GM19467 (cell line): Measurements from ENCODE around the gene RAMP2.
"Not testable (repeated sequence)": the region's sequence is repeated elsewhere in the genome, so short reads cannot be mapped to it uniquely, and the experiment has no call there.

ENCODE experiments used
- ATAC-seq: cut with Tn5 transposase; IDR thresholded peaks from one replicate; pipeline ENCODE4 v1.9.1; 2021; ENCODE audit warnings: mild to moderate bottlenecking, moderate library complexity; ENCODE audit not compliant: unreplicated experiment

Gene RAMP2

GRCh38 chr17:42768006-42768405 lies 7.0 kb downstream of the RAMP2 start:
- ATAC-seq, result not testable (repeated sequence)

- ATAC-seq, result not testable (repeated sequence)
Observed at GRCh38 chr17:42769964-42770363, 8.9 kb downstream of the RAMP2 start.

- ATAC-seq, result no peak
Observed at GRCh38 chr17:42772945-42773289, 11.9 kb downstream of the RAMP2 start.

- ATAC-seq, result peak; percentile 74
Observed at GRCh38 chr17:42773290-42774035, 12.4 kb downstream of the RAMP2 start, which contains the start of gene VPS25. VPS25 (plus strand) TSS chr17:42773449; CDS start chr17:42773476, 27 bp downstream.

- ATAC-seq, result no peak
Observed at GRCh38 chr17:42774066-42774745, 13.2 kb downstream of the RAMP2 start.

GRCh38 chr17:42775534-42776098 lies 14.6 kb downstream of the RAMP2 start:
- no peak for ATAC-seq

- ATAC-seq, result no peak
Observed at GRCh38 chr17:42778570-42778969, 17.5 kb downstream of the RAMP2 start.

- no peak for ATAC-seq
Observed at GRCh38 chr17:42779304-42779935, 18.4 kb downstream of the RAMP2 start.

- ATAC-seq, result no peak
Observed at GRCh38 chr17:42779936-42780850, 19.2 kb downstream of the RAMP2 start, which contains the start of gene WNK4. WNK4 (plus strand) TSS chr17:42780610; CDS start chr17:42780699, 89 bp downstream.

- ATAC-seq, result no peak
Observed at GRCh38 chr17:42780851-42781638, 20.0 kb downstream of the RAMP2 start.

GRCh38 chr17:42781639-42782165 lies 20.7 kb downstream of the RAMP2 start:
- ATAC-seq, result no peak

GRCh38 chr17:42782166-42783061 lies 21.4 kb downstream of the RAMP2 start:
- ATAC-seq, result no peak

- ATAC-seq, result no peak
Observed at GRCh38 chr17:42783062-42783790, 22.2 kb downstream of the RAMP2 start.

GRCh38 chr17:42783791-42784138 lies 22.7 kb downstream of the RAMP2 start:
- no peak for ATAC-seq

GRCh38 chr17:42784409-42784808 lies 23.4 kb downstream of the RAMP2 start:
- no peak for ATAC-seq

GRCh38 chr17:42784811-42785592 lies 24.0 kb downstream of the RAMP2 start:
- no peak for ATAC-seq

- ATAC-seq, result no peak
Observed at GRCh38 chr17:42787266-42787665, 26.2 kb downstream of the RAMP2 start.
